HG03521 (cell line): ENCODE data around the gene CLEC18A.
"Not testable (repeated sequence)": the region's sequence is repeated elsewhere in the genome, so short reads cannot be mapped to it uniquely, and the experiment has no call there.

Experiments
- ATAC-seq: cut with Tn5 transposase; IDR thresholded peaks from one replicate; pipeline ENCODE4 v1.9.1; 2021; ENCODE audit warnings: mild to moderate bottlenecking, moderate library complexity; ENCODE audit not compliant: unreplicated experiment

The CLEC18A gene

DNA sequence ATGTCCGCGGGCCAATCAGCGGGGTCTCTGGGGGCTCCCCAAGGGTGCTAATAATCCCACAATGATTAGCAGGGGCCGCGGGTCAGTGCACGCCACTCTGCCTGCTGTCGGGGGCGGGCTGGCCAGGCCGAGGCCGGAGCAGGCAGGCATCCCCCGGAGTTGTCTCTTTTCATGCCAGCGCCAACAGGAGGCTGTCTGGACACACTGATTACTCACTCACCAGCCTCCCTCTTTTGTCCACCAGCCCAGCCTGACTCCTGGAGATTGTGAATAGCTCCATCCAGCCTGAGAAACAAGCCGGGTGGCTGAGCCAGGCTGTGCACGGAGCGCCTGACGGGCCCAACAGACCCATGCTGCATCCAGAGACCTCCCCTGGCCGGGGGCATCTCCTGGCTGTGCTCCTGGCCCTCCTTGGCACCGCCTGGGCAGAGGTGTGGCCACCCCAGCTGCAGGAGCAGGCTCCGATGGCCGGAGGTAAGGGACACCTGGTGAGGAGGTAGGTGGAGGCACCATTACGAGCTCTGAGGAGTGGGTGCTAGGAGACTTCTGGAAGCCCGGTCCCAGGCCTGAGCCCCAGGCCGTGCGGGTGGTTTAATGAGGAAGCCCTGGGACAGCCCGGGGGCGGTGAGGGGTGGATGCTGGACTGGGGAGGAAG lies at the start of gene CLEC18A:
Gene CLEC18A (plus strand): TSS at position 318 of the 655 bp plus-strand sequence. CDS start 33 bp downstream, at position 351.
- ATAC-seq, result not testable (repeated sequence)

DNA sequence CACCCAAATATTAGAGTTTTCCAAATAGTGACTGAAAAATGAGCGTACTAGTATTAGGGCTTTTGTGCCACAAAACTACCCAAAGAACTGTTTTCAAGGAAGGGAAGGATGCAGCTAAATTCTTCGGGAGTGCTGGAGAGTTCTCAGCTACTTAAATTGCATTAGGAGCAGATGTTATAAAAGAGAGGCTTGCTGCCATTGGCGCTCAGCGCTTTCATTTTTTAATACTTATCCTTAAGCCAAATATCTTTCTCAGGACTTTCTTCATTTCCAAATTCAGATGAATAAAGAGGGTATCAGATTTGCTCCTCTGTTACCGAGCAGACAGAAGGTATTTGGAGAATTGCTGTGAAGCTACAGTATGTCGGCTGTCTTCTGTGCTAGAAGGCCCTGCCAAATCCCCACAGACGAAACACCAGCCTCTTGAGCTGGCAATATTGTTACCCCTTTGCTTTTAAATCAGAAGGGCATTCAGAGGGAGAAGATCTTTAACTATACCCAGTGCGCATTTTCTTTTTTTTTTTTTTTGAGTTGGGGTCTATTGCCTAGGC lies 47.2 kb upstream of the CLEC18A start:
- ATAC-seq, result no peak

DNA sequence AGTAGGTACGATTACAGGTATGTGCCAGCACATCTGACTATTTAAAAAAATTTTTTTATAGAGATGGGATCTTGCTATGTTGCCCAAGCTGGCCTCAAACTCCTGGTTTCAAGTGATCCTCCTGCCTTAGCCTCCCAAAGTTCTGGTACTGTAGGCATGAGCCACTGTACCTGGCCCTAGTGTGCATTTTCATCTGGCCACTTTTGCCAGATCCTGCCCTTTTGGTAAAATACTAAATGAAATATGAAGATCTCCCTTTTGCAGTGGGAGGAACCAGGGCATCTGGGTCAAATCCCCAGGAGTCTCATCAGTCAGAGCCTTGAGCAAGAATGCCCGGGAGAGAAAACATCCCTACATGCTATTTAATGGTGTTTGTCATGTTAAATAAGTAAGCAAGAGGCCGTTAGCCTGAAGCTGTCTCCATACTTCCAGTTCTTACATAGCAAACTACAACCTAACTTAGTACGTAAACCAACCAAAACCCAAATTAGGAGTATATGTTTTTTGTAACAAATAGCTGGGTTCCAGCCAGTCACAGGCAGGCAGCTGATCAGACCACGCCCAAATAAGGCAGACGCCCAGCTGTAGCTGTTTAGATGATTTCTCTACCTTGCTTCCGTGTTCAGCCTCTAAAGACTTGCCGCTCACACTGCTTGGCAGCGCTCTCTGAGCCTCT lies 46.5 kb upstream of the CLEC18A start:
- no peak for ATAC-seq

DNA sequence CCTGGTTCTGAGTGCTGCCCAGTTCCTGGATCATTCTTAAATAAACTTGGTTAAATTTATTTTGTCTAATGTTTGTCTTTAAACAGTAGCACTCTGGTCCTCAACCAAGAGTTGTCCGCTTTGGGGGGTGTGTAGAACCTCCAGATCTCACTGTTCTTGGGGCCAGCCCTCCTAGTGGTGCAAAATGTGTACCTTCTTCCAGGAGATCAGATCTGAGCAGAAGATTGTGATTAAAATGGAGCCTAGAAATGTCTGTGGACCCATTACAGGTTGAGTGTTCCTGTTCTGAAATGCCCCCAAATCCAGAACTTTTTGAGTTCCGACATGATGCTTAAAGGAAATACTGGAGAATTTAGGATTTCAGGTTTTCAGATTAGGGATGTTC lies 46.0 kb upstream of the CLEC18A start:
- no peak for ATAC-seq

DNA sequence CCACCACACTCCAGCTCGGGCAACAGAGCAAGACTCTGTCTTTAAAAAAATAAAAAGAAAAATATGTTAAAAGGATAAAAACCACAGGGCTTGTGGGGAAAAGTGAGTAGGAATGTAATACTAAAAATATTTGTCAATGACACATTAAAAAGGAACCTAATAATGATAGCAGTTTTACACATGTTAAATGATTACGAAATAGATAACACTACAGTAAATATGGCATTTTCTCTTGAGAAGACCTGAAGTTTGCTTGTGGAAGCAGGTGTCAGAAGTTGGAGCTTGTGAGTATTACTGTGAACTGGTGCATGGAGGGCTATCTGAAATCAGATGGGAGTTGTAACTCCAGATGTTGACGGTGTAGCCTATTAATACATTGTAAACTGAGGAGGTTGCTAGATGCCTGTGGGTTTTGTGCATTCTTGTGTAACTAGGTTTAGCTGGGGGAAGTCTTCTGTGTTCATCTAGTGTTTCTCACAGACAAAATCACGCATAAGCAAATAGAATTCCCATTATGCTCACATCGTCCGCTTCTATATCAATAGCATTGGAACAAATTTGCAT lies 44.2 kb upstream of the CLEC18A start:
- no peak for ATAC-seq

DNA sequence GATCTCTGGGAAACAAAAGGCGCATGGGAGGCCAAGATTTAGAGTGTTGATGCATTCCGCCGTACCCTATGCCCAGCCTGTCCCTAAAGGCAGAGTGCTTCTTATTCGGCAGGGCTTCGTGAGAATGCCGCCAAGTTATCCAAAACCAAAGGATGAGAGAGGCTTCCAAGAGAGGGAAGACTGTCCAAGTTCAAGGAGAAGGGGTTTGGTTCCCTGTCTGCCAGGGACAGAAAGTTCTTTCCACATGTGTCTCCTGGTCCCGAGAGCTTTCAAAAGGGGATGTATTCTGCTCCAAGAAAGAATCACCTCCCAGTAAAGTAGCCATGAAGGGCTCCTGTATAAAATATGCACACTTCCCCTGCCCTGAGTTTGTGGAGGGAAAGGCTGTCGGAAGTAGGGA lies 42.1 kb upstream of the CLEC18A start:
- no peak for ATAC-seq

DNA sequence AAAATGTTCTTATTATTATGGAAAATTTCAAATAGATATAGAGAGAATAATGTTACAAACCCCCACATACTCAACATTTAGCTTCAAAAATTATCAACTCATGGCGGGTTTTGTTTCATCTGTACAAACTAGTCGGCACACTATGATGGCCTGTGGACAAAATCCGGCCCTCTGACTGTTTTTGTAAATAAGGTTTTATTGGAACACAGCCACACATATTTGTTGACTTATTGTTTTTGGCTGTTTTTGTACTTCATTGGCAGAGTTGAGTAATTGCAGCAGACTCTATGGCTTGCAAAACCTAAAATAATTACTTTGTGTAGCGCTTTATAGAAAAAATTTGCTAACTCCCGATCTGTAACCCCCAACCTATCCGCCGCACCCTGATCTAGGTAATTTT lies 41.4 kb upstream of the CLEC18A start:
- ATAC-seq, result no peak

DNA sequence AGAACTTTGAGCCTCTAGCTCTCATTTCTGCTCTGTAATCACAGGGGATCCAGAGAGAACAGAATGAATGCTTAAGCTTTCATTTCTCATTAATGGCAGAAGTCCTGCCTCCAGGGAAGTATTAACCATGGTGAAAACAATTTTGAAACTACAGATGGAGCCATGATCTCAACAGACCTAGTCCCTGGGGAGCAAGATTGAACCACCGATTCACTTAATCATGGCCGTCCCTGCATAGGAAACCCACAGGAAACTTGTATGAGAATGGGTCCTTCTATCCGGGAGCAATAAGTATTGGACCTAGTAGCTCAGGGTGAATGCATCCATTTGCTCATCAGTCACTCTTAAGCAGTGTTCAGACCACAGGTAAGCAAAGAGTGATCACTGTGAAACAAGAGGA lies 40.2 kb upstream of the CLEC18A start:
- ATAC-seq, result no peak

DNA sequence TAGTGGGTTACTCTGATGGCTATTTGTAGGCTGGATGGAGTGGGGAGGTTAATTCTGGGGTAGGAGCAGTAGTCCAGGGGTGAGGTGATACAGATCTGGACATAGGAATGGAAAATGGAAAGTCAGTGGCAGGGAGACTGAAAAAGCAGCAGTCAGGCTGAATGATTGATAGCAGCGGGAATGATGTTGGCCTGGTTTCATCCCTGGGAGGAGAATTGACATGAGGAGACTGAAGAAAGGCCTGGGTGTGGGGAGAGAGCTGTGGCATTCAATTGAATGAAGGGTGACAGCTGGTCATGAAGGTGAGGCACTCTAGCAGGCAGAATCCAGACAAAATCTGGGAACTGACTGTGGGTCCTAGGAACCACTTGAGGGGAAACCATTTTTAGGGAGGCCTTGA lies 34.7 kb upstream of the CLEC18A start:
- ATAC-seq, result no peak

DNA sequence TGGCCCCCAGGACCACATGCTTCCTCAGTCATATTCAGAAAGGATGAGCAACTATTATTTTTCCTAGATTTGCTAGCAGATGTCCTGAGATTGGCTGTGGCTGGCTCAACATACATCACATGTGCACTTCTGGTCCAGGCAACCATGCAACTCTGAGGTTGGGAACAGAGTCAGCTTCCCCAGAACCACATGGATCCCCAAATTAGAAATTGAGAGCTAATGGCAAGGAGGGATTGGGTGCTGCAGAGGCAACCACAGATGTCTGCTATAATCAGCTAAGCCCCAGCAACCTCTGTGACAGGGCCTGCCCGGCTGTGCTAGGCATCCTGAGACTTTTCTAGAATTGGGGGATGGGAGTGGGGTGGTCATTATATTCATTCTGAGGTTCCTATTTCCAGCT lies 33.8 kb upstream of the CLEC18A start:
- no peak for ATAC-seq

DNA sequence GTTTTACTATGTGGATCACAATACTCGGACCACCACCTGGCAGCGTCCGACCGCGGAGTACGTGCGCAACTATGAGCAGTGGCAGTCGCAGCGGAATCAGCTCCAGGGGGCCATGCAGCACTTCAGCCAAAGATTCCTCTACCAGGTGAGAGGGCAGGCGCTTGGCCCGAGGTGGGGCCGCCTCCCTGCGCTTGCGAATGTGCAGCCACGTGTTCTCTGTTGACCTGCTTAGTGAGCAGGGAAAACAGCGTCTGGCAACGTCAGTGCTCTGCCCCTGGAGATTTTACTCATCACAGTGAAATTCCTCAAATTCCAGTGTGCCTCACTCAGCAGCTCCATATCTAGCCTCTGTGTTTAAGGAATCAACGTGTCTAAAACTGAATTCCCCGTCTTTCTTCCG lies 33.4 kb upstream of the CLEC18A start:
- ATAC-seq, result no peak

DNA sequence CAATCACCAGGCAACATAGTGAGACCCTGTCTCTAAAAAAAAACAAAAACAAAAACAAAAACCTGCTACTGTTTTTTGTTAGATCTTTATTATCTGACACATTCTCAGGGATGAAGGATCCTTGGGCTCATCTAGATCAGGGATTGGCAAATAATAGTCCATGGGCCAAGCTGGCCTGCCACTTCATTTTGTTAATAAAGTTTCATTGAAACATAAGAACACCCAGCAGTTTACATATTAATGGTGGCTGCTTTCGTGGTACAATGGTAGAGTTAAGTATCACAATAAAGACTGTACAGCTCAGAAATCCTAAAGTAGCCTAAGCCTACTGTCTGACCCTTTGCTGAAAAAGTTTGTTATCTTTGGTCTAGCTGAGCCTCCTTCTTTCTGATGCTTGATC lies 32.9 kb upstream of the CLEC18A start:
- no peak for ATAC-seq

DNA sequence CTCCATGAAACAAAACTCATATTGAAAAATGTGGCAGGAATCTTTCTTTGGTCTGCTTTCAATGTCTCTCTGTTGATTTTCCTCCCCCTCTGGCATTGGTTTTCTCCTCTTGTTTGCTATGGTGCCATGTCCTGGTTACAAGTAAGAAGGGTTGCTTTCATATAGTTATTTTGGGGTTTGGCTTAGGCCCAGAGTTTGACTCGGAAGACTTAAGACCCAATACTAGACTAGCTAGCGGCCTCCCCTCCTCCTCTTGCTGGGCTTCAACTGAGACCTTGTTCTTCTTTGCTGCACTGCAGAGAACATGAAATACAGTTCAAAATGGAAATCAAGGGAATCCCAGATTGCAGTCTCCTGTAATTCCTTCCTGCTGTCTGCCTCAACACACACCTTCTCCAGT lies 30.0 kb upstream of the CLEC18A start:
- ATAC-seq, result no peak

DNA sequence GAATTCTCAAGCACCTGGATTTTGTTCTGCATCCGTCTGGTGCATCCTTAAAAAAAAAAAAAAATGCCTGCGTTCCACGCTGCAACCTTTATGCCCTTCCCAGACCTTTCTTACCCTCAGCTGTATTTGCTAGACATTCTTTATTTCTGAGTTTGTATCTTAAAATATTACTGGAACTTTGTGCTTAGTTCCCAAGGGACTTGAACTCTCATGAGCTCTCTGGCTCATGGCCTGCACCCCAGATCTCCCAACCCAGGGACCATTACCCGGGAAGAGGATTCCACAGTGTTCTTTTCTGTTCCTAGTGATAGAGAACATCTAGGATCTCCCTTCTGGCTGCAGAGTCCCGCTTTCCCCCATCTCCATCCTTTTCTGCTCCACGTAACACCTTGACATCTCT lies 28.9 kb upstream of the CLEC18A start:
- ATAC-seq, result no peak

DNA sequence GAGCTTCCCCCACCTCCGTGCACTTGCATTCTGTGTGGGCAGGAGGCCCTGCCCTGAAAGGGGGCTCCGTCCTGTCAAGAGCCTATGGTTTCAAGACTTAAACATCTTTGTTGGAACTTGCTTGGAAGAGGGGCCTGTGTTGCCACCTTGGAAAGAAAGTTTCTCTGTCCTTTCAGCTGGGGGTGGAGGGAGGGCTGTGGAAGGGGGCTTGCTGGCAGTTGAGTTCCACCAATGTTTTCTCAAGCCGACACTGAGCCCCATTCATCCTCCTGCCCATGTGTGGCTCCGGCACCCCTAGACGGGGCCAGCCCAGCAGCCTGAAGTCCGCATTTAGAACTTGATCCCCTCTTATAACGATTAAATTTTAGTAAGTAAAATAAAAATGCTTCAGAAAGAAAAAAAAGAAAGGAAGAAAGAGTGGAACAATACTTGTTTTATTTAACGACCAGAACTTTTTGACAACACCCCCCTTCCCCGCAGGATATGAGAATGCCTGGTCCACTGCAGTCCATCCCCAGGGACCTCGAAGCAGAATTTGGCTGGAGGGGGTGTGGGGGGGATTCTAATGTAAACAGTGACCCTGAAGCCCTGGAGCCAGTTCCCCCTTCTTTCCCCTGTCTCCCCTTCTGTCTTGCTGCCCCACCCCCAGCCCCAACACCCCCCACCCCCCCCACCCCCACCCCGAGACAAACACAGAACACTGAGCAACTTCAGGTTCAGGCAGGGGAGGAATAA lies 26.9 kb upstream of the CLEC18A start:
- ATAC-seq, result no peak

DNA sequence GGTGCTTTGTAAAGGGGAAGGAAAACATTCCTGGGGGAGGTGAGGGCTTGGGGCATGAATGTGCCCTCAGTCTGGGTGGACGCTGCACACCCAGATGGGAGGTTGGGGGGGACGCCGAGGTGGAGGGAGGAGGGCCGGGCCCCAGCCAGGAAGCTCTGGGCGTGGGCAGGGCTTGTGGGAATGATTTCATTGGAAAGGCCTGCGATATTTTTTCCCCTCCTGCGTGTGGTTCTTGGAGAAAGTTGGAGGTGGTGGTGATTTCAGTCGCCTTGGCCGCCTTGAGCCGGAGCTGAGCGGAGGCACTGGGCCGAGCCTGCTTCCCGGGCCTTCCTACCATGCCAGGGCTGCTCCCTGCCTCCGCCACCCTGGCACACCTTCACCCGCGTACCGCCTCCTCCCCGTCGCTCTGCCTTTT lies 26.4 kb upstream of the CLEC18A start:
- ATAC-seq, result no peak

DNA sequence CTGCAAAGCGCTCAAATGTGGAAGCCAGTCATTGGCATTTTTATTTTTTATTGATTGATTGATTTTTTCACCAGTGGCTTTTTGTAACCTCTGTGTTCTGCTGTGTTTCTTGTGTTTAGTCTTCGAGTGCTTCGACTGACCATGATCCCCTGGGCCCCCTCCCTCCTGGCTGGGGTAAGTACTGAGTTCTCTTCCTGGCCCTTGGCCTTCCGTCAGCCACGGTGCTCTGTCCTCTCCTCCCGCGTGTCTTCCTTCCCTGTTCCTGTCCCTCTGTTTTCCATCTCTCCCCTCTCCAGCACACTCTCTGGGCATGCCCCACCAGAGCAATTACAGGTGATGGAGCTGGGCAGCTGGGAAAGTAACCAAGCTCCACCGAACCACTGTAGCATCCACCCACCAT lies 25.8 kb upstream of the CLEC18A start:
- no peak for ATAC-seq

DNA sequence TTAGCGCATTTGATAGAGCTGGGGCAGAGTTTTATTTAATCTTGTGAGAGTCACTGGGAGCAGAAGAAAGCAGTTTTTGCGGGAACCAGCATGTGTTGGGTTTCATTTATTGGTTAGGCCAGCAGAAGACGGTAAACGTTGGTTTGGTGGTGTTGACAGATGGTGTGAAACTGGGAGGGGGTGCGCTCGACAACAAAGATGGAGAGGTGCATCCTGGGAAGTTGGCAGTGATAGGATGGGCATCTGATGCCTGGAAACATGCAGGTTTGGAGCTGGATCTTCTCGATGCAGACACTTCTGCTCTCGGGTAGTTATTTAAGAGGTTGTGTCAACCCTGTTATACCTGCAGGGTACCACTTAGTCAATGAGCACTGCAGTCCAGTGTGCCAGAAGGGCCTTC lies 24.9 kb upstream of the CLEC18A start:
- ATAC-seq, result no peak

DNA sequence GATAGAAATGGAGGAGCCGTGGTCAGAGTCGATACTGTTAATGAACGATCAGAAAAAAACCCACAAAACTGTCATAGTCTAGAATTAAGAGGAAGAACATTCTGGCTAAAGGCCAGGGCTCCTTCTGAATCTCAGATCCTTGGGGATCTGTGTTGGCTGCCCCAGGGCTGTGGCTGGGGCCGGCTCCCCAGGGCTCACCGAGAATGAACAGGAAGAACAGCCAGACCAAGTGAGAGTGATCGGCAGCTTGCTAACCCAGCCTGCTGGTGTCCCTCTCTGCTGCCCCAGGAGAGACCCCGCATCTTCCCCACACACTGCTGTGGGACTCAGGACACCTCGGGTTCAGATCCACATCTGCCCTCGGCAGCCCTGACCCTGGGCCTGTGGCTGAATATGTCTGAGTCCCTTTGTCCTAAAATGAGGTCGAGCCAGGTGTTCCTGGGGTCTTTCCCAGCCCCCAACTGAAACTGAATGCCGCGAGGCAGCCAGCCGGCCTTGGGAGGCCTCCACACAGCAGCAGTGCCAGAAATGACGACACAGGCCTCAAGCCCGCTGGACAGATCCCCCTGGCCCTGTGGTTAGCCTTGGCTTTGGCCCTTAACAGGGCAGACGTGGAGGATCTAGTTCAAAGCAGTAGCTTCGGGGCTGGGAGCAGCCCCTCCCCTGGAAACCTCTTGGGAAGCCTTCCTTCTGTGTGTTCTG lies 23.9 kb upstream of the CLEC18A start:
- no peak for ATAC-seq

DNA sequence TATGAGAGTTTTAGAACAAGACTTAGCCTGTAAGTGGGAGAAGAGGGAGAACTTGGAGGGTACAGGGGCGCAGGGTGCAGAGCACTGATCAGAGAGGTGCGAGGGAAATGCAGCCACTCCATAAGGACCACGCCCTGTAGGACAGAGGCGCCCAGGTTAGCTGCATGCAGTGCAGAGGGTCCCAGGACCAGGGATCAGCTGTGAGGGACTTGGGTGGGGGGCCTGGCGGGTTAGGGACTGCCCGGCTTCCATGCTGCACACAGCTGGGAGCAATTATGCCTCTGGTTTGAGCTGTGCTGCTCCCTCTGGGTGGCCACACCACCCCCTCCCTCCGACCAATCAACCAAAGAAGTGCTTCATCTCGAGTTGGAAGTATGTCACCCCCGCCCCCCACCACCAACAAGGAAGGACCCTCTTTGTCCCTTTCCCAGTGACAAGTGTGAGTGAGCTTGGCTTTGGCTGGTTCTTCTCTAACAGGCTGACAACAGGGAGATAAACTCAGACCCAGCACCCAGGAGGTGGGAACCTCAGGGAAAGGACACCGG lies 22.2 kb upstream of the CLEC18A start:
- no peak for ATAC-seq

DNA sequence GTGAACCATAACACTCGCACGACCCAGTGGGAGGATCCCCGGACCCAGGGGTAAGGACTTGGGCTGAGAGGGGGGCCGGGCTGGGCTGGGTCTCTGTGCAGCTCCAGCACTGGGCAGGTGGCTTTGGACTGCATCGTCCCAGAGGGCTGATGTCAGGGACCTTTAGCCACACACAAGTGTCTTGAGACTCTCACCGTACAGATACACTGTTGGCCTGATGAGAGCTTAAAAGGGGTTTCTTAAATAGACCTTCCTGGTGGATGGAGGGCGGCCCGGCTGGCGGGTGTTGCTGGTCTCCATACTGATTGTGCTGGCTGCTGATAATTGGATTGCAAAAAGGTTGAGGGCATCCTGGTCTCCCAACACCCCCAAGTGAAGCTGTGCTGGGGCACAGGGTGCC lies 21.7 kb upstream of the CLEC18A start:
- no peak for ATAC-seq
